Dendritic cell treated with granulocyte-macrophage colony-stimulating factor and Interleukin-4, amounts not matched to agents 40 ng/mL and 50 ng/mL, for 4 days (primary cell): ENCODE data around the gene SEC14L2.

Source experiments
- H3K27ac Mint-ChIP-seq: one replicate; pipeline ENCODE4 v1.8.0; 2022; ENCODE audit warnings: mild to moderate bottlenecking, mixed read lengths
- H3K27me3 Mint-ChIP-seq: one replicate; pipeline ENCODE4 v1.8.0; 2022; ENCODE audit warnings: mild to moderate bottlenecking, mixed read lengths
- H3K36me3 Mint-ChIP-seq: one replicate; pipeline ENCODE4 v1.8.0; 2022; ENCODE audit warnings: low read depth, mixed read lengths
- H3K4me1 Mint-ChIP-seq: one replicate; pipeline ENCODE4 v1.8.0; 2022; ENCODE audit warnings: low read depth, mixed read lengths
- H3K4me3 Mint-ChIP-seq: one replicate; pipeline ENCODE4 v1.8.0; 2022; ENCODE audit warnings: mild to moderate bottlenecking, moderate library complexity, mixed read lengths
- H3K9me3 Mint-ChIP-seq: one replicate; pipeline ENCODE4 v1.8.0; 2022; ENCODE audit warnings: mixed read lengths
- intact Hi-C: fragments of 100-400 bp; cut with micrococcal nuclease; formaldehyde crosslinking; loops from one replicate; pipeline ENCODE4 v1.15.0; 2022

Gene SEC14L2

GRCh38 chr22:30365891-30366290 is 30.9 kb upstream of the SEC14L2 start:
- Mint-ChIP-seq H3K4me1 (no peaks in the 10 kb centered on the region), H3K36me3 (peaks cover 7% of the 10 kb centered on the region), H3K4me3 (no peak overlapping the region), H3K27me3 (no peaks in the 10 kb centered on the region), H3K9me3 (no peaks in the 10 kb centered on the region), H3K27ac (no peak overlapping the region)
- intact Hi-C loops, result no loop called here

- Mint-ChIP-seq H3K27me3 (no peaks in the 10 kb centered on the region), H3K27ac (no peak overlapping the region), H3K4me1 (peaks cover 18% of the 10 kb centered on the region), H3K9me3 (no peaks in the 10 kb centered on the region), H3K36me3 (peaks cover 7% of the 10 kb centered on the region), H3K4me3 (no peak overlapping the region)
- intact Hi-C loops, result no loop called here
Measured at GRCh38 chr22:30368420-30368819, 28.4 kb upstream of the SEC14L2 start.

- Mint-ChIP-seq H3K36me3 (peaks cover 7% of the 10 kb centered on the region), H3K27me3 (no peaks in the 10 kb centered on the region), H3K9me3 (no peaks in the 10 kb centered on the region), H3K4me3 (no peak overlapping the region), H3K27ac (peak overlapping the region; percentile 8), H3K4me1 (peaks cover 23% of the 10 kb centered on the region)
- intact Hi-C loops, result no loop called here
Measured at GRCh38 chr22:30370641-30371230, 26.1 kb upstream of the SEC14L2 start.

- H3K36me3 Mint-ChIP-seq, result peaks cover 3% of the 10 kb centered on the region
Measured at GRCh38 chr22:30371321-30371720, 25.5 kb upstream of the SEC14L2 start.

GRCh38 chr22:30371981-30372380 is 24.8 kb upstream of the SEC14L2 start:
- intact Hi-C loops, result no loop called here
- no peaks in the 10 kb centered on the region for H3K36me3 Mint-ChIP-seq
- peak overlapping the region; percentile 71 for H3K27ac Mint-ChIP-seq
- H3K4me1 Mint-ChIP-seq, result peaks cover 23% of the 10 kb centered on the region
- H3K27me3 Mint-ChIP-seq, result no peaks in the 10 kb centered on the region
- H3K4me3 Mint-ChIP-seq, result no peak overlapping the region
- H3K9me3 Mint-ChIP-seq, result no peaks in the 10 kb centered on the region

More at GRCh38 chr22:30371321-30371720, 25.5 kb upstream of the SEC14L2 start:
- Mint-ChIP-seq H3K4me3 (no peak overlapping the region), H3K27me3 (no peaks in the 10 kb centered on the region), H3K4me1 (peaks cover 23% of the 10 kb centered on the region), H3K9me3 (no peaks in the 10 kb centered on the region), H3K27ac (no peak overlapping the region)
- intact Hi-C loops, result no loop called here

GRCh38 chr22:30372915-30373314 is 23.9 kb upstream of the SEC14L2 start:
- Mint-ChIP-seq H3K36me3 (peaks cover 9% of the 10 kb centered on the region), H3K27me3 (no peaks in the 10 kb centered on the region), H3K27ac (peak overlapping the region; percentile 71), H3K9me3 (no peaks in the 10 kb centered on the region), H3K4me3 (no peak overlapping the region), H3K4me1 (peaks cover 23% of the 10 kb centered on the region)
- intact Hi-C loops, result no loop called here

- peak overlapping the region; percentile 71 for H3K27ac Mint-ChIP-seq
- intact Hi-C loops, result no loop called here
- H3K4me3 Mint-ChIP-seq, result no peak overlapping the region
- H3K36me3 Mint-ChIP-seq, result peaks cover 11% of the 10 kb centered on the region
- no peaks in the 10 kb centered on the region for H3K27me3 Mint-ChIP-seq
- H3K4me1 Mint-ChIP-seq, result peaks cover 23% of the 10 kb centered on the region
- no peaks in the 10 kb centered on the region for H3K9me3 Mint-ChIP-seq
Measured at GRCh38 chr22:30373331-30374325, 23.2 kb upstream of the SEC14L2 start.

GRCh38 chr22:30375312-30375849 is 21.4 kb upstream of the SEC14L2 start:
- Mint-ChIP-seq H3K27me3 (no peaks in the 10 kb centered on the region), H3K4me1 (peaks cover 24% of the 10 kb centered on the region), H3K36me3 (peaks cover 21% of the 10 kb centered on the region), H3K27ac (no peak overlapping the region), H3K9me3 (no peaks in the 10 kb centered on the region), H3K4me3 (no peak overlapping the region)
- intact Hi-C loops, result no loop called here

GRCh38 chr22:30380011-30380410 is 16.8 kb upstream of the SEC14L2 start:
- H3K36me3 Mint-ChIP-seq, result peaks cover 52% of the 10 kb centered on the region
- H3K27me3 Mint-ChIP-seq, result no peaks in the 10 kb centered on the region
- intact Hi-C loops, result loop anchor here (10.0 kb wide), 1 partner anchor 55 kb away; the partner anchor contains the start of gene TBC1D10A
- peaks cover 9% of the 10 kb centered on the region for H3K4me1 Mint-ChIP-seq
- H3K27ac Mint-ChIP-seq, result no peak overlapping the region
- H3K4me3 Mint-ChIP-seq, result no peak overlapping the region
- no peaks in the 10 kb centered on the region for H3K9me3 Mint-ChIP-seq

- intact Hi-C loops, result loop anchor here (10.0 kb wide), 1 partner anchor 56 kb away; the partner anchor contains the start of gene TBC1D10A
- H3K4me3 Mint-ChIP-seq, result no peak overlapping the region
- H3K27ac Mint-ChIP-seq, result no peak overlapping the region
- peaks cover 1% of the 10 kb centered on the region for H3K27me3 Mint-ChIP-seq
- peaks cover 52% of the 10 kb centered on the region for H3K36me3 Mint-ChIP-seq
- peaks cover 16% of the 10 kb centered on the region for H3K4me1 Mint-ChIP-seq
- H3K9me3 Mint-ChIP-seq, result no peaks in the 10 kb centered on the region
Measured at GRCh38 chr22:30381264-30381663, 15.6 kb upstream of the SEC14L2 start.

GRCh38 chr22:30382340-30382739 is 14.5 kb upstream of the SEC14L2 start:
- H3K36me3 Mint-ChIP-seq, result peaks cover 49% of the 10 kb centered on the region
- H3K4me3 Mint-ChIP-seq, result no peak overlapping the region
- peaks cover 26% of the 10 kb centered on the region for H3K4me1 Mint-ChIP-seq
- peaks cover 4% of the 10 kb centered on the region for H3K27me3 Mint-ChIP-seq
- H3K27ac Mint-ChIP-seq, result no peak overlapping the region
- intact Hi-C loops, result loop anchor here (10.0 kb wide), 1 partner anchor 58 kb away; the partner anchor contains the start of gene TBC1D10A
- no peaks in the 10 kb centered on the region for H3K9me3 Mint-ChIP-seq

GRCh38 chr22:30383061-30383460 is 13.8 kb upstream of the SEC14L2 start:
- Mint-ChIP-seq H3K36me3 (peaks cover 42% of the 10 kb centered on the region), H3K4me1 (peaks cover 29% of the 10 kb centered on the region), H3K27ac (no peak overlapping the region), H3K27me3 (peaks cover 6% of the 10 kb centered on the region), H3K4me3 (no peak overlapping the region), H3K9me3 (no peaks in the 10 kb centered on the region)
- intact Hi-C loops, result loop anchor here (10.0 kb wide), 1 partner anchor 58 kb away; the partner anchor contains the start of gene TBC1D10A

GRCh38 chr22:30385942-30386341 is 10.9 kb upstream of the SEC14L2 start:
- intact Hi-C loops, result loop anchor here (2.0 to 10.0 kb wide), 4 partner anchors 29 to 277 kb away; partner anchors contain the start of genes CCDC157, SF3A1 and TBC1D10A
- no peaks in the 10 kb centered on the region for H3K9me3 Mint-ChIP-seq
- H3K27me3 Mint-ChIP-seq, result peaks cover 7% of the 10 kb centered on the region
- peak overlapping the region; percentile 81 for H3K4me3 Mint-ChIP-seq
- peaks cover 22% of the 10 kb centered on the region for H3K4me1 Mint-ChIP-seq
- H3K27ac Mint-ChIP-seq, result no peak overlapping the region
- H3K36me3 Mint-ChIP-seq, result peaks cover 25% of the 10 kb centered on the region

GRCh38 chr22:30386608-30386959 is 10.2 kb upstream of the SEC14L2 start:
- no peaks in the 10 kb centered on the region for H3K9me3 Mint-ChIP-seq
- intact Hi-C loops, result loop anchor here (2.0 to 10.0 kb wide), 4 partner anchors 30 to 278 kb away; partner anchors contain the start of genes CCDC157, SF3A1 and TBC1D10A
- H3K36me3 Mint-ChIP-seq, result peaks cover 18% of the 10 kb centered on the region
- peak overlapping the region; percentile 81 for H3K4me3 Mint-ChIP-seq
- H3K27ac Mint-ChIP-seq, result peak overlapping the region; percentile 37
- peaks cover 20% of the 10 kb centered on the region for H3K4me1 Mint-ChIP-seq
- peaks cover 7% of the 10 kb centered on the region for H3K27me3 Mint-ChIP-seq
